ENCODE measurements around the gene NRN1. TPM values are rescaled to one million over a fixed set of nuclear protein-coding genes. Genes with fewer than 3 reads are reported as not detected.

Gene NRN1
- total RNA-seq, 1 experiment from 2014 or later, result 0.18 TPM

DNA sequence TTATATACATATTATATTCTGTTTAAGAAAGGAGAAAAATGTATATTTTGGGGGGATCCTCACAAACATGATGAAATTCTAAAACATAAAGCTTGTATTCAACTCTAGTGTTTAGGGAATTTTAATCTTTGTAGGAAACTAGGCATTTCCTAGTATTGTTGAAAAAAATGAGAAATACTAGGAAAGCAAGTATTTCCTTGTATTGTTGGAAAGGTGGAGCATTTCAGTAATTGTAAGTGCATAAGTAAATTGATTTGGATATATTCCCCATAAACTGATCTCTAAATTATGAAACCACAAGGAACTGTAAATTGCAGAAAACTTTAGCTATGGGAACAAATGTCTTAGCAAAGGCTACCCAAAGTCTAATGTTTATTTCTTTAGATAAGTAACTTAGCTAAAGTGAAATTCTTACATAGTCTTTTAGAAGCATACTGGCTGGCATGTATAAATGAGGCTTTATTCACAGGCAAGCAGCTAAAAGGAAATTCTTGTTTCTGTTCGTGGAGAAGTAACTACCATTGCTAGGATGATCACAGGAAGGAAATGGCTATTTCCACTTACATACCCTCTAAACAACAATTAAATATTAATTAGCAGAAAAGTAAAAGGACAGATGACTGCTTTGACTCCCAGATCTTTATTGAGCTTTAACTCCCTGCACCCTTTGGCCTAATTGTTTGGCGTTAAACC, 19.9 kb upstream of the NRN1 start:
- no peak for DNase-seq (ENCODE audit: low read depth, low spot score)
- no peak for TF ChIP-seq TCF7L2 (IDR thresholded peaks at IDR 0.05; ENCODE audit: low read depth, low read length)
- intact Hi-C loops (cut with micrococcal nuclease; ENCODE audit: unreplicated experiment) (no loop called here), in situ Hi-C loops (cut with HindIII; ENCODE audit: low pct_unique_long_range_greater_than_20kb, low sequenced_read_pairs) (no loop called here)
- BruUV-seq (replicated peaks), result no TSS peak
- POLR2A ChIA-PET, result interaction anchor here (0.6 kb wide), 1 partner anchor 151 kb away, joined by 6 read pairs; no protein-coding TSS in a partner anchor
- CTCF ChIA-PET, result no interaction called here
- H3K9me3 ChIP-seq (ENCODE audit: control insufficient read depth, insufficient read depth, low read depth, low read length), result no peaks in the 10 kb centered on the region
- no peaks in the 10 kb centered on the region for H3K27me3 ChIP-seq (ENCODE audit: control insufficient read depth, insufficient read depth, low read length)
- no peak for ATAC-seq
- no peak overlapping the region for H3K4me3 ChIP-seq (ENCODE audit: low read depth in 2 of 2, low read length in 2 of 2)
- no peaks in the 10 kb centered on the region for H3K4me1 ChIP-seq (ENCODE audit: control insufficient read depth, insufficient read depth, low read length)
- no peaks in the 10 kb centered on the region for H3K36me3 ChIP-seq (ENCODE audit: control insufficient read depth, insufficient read depth, low read length)
- no peak overlapping the region for H3K27ac ChIP-seq (ENCODE audit: low read length)

DNA sequence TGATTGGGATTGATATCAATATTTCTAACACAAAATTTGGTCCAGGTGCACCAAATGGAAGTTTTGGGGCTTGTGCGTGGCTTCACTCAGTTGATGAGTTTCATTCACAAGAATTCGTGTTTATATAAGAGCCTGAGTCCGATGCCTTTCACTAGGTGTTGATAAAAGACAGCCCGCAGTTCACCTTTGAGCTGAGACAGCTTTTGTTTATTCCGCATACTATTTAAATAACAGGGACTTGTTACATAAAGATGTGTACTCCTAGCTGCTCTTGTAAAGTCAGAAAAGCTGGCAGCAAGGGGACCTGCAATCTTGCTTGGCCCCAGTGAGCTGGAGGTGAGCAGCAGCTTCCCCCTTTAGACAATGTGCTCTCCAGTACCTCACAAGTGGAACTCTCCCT, 19.0 kb upstream of the NRN1 start:
- H3K9me3 ChIP-seq (ENCODE audit: control insufficient read depth, insufficient read depth, low read depth, low read length), result no peaks in the 10 kb centered on the region
- H3K4me1 ChIP-seq (ENCODE audit: control insufficient read depth, insufficient read depth, low read length), result no peaks in the 10 kb centered on the region
- POLR2A ChIA-PET, result no interaction called here
- TF ChIP-seq TCF7L2 (IDR thresholded peaks at IDR 0.05; ENCODE audit: low read depth, low read length) (no peak), POLR2AphosphoS5 (IDR thresholded peaks at IDR 0.05; ENCODE audit: low read depth, low read length) (no peak), SIN3A (IDR thresholded peaks at IDR 0.05; ENCODE audit: borderline replicate concordance, insufficient read depth, low read depth, low read length) (no peak), REST (IDR thresholded peaks at IDR 0.05; ENCODE audit: insufficient read depth in 1 of 2, low read depth in 2 of 2, low read length in 1 of 2) (no peak)
- TF ChIP-seq, protein P1, sequence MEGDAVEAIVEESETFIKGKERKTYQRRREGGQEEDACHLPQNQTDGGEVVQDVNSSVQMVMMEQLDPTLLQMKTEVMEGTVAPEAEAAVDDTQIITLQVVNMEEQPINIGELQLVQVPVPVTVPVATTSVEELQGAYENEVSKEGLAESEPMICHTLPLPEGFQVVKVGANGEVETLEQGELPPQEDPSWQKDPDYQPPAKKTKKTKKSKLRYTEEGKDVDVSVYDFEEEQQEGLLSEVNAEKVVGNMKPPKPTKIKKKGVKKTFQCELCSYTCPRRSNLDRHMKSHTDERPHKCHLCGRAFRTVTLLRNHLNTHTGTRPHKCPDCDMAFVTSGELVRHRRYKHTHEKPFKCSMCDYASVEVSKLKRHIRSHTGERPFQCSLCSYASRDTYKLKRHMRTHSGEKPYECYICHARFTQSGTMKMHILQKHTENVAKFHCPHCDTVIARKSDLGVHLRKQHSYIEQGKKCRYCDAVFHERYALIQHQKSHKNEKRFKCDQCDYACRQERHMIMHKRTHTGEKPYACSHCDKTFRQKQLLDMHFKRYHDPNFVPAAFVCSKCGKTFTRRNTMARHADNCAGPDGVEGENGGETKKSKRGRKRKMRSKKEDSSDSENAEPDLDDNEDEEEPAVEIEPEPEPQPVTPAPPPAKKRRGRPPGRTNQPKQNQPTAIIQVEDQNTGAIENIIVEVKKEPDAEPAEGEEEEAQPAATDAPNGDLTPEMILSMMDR (IDR thresholded peaks at IDR 0.05), result no peak
- CTCF ChIA-PET, result no interaction called here
- intact Hi-C loops (cut with micrococcal nuclease; ENCODE audit: unreplicated experiment), result no loop called here
- no peaks in the 10 kb centered on the region for H3K36me3 ChIP-seq (ENCODE audit: control insufficient read depth, insufficient read depth, low read length)
- H3K4me3 ChIP-seq (ENCODE audit: low read depth in 2 of 2, low read length in 2 of 2), result no peak overlapping the region
- no peak overlapping the region for H3K27ac ChIP-seq (ENCODE audit: low read length)
- no TSS peak for BruUV-seq (replicated peaks)
- ATAC-seq (no peak), DNase-seq (ENCODE audit: low read depth, low spot score) (no peak)
- no peaks in the 10 kb centered on the region for H3K27me3 ChIP-seq (ENCODE audit: control insufficient read depth, insufficient read depth, low read length)
- in situ Hi-C loops (cut with HindIII; ENCODE audit: low pct_unique_long_range_greater_than_20kb, low sequenced_read_pairs), result no loop called here

- no peak for TF ChIP-seq SIN3A (IDR thresholded peaks at IDR 0.05; ENCODE audit: borderline replicate concordance, insufficient read depth, low read depth, low read length)
- TF ChIP-seq POLR2AphosphoS5 (IDR thresholded peaks at IDR 0.05; ENCODE audit: low read depth, low read length), result no peak
- TF ChIP-seq REST (IDR thresholded peaks at IDR 0.05; ENCODE audit: insufficient read depth in 1 of 2, low read depth in 2 of 2, low read length in 1 of 2), result no peak
- TF ChIP-seq TCF7L2 (IDR thresholded peaks at IDR 0.05; ENCODE audit: low read depth, low read length), result no peak
- TF ChIP-seq, protein P1 (IDR thresholded peaks at IDR 0.05), result no peak
- H3K27ac ChIP-seq (ENCODE audit: low read length), result no peak overlapping the region
- ChIA-PET POLR2A (no interaction called here), CTCF (no interaction called here)
- H3K27me3 ChIP-seq (ENCODE audit: control insufficient read depth, insufficient read depth, low read length), result no peaks in the 10 kb centered on the region; the same call in 1 of the 2 replicates
- ATAC-seq (no peak), DNase-seq (ENCODE audit: low read depth, low spot score) (no peak)
- no peak overlapping the region for H3K4me3 ChIP-seq (ENCODE audit: low read depth in 2 of 2, low read length in 2 of 2)
- H3K4me1 ChIP-seq (ENCODE audit: control insufficient read depth, insufficient read depth, low read length), result no peaks in the 10 kb centered on the region
- intact Hi-C loops (cut with micrococcal nuclease; ENCODE audit: unreplicated experiment), result no loop called here
- in situ Hi-C loops (cut with HindIII; ENCODE audit: low pct_unique_long_range_greater_than_20kb, low sequenced_read_pairs), result no loop called here
- H3K36me3 ChIP-seq (ENCODE audit: control insufficient read depth, insufficient read depth, low read length), result no peaks in the 10 kb centered on the region
- no peaks in the 10 kb centered on the region for H3K9me3 ChIP-seq (ENCODE audit: control insufficient read depth, insufficient read depth, low read depth, low read length)
- no TSS peak for BruUV-seq (replicated peaks)
These were observed 17.5 kb upstream of the NRN1 start for GRCh38 chr6:6024220-6024619.
